CD4-positive, alpha-beta T cell treated with Interleukin-1 beta for 1 hour (primary cell): ENCODE measurements around the gene DRGX.

ENCODE experiments used
- DNase-seq, 2 donors: peaks; one replicate each; pipeline ENCODE4 v3.0.0-alpha.2; 2020 to 2022

DRGX gene

GRCh38 chr10:49334964-49335363 is 60.9 kb downstream of the DRGX start:
- no peak for DNase-seq

DNA sequence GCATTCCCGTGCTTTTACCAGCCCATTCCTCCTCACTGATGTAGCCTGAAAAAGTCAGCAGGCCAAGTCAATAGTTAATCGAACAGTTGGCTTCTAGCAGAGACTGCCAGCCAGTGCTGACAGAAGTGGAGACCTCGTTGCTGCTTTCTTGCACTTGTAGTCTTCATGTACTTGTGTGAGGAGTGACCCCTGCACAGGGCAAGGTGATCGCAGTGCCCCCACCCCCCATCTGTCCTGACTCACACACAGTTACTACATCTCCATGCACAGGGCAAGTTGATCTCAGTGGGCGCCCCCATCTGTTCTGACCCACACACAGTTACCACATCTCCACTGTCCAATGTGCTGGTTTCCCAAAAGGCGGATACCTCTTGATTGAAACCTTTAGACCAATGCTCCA is 62.7 kb downstream of the DRGX start:
- DNase-seq, result no peak

DNA sequence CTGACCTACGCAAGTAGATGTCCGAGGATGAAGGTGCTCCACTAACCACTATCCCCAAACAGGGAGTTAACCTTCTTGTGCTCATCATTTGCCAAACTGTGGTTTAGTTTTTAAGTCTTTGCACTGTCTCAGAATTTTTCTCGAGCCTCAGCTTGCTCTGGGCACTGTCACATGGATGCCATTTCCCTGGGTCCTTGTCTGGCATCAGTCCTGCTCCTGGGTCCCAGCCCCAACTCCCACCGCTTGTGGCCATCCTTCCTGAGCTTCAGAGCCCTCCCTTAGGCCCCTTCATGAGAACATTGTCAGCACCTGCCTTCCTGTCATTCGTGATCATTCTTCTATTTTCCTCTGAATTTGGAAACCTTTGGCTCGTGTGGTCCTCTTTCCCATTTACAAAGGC is 63.1 kb downstream of the DRGX start:
- no peak for DNase-seq

- no peak for DNase-seq
Measured at GRCh38 chr10:49332333-49332732, 63.6 kb downstream of the DRGX start.

GRCh38 chr10:49331431-49331830 is 64.5 kb downstream of the DRGX start:
- no peak for DNase-seq

GRCh38 chr10:49330127-49330665 is 65.7 kb downstream of the DRGX start:
- no peak for DNase-seq

- no peak for DNase-seq
Measured at GRCh38 chr10:49329146-49329505, 66.8 kb downstream of the DRGX start.

DNA sequence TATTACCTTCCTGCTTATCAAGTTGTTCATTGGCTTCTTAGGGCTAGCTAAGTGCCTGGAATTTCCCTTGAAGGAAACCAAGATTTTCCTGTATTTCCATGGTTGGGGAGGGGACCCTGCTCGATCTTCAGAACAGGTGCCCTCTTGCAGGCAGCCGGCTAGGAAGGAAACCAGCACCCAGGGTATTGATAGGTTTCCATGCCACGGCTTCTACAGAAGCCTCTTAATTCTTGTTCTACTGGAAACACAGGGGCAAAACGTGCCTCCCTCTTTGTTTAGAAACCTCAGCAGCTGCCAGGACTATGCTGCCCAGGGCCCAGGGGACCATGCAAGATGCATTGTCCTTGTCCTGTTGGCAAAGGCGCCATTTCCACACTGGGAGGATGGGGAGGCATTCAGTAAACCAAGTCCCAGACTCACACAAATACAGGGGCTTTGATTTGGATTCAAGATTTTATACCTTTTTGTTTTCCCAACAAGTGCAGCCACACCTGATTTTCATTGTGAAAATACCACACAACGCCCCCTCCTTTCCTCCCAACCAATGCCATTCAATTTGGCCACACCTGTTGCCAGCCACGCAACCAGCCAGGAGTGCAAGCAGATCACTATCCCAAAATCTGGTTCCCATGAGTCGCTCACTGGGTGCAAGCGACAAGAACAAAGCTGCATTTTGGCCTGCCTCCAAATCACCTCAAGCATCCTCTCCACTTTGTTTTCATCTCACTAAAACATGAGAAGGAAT is 67.3 kb downstream of the DRGX start:
- DNase-seq, result no peak

DNA sequence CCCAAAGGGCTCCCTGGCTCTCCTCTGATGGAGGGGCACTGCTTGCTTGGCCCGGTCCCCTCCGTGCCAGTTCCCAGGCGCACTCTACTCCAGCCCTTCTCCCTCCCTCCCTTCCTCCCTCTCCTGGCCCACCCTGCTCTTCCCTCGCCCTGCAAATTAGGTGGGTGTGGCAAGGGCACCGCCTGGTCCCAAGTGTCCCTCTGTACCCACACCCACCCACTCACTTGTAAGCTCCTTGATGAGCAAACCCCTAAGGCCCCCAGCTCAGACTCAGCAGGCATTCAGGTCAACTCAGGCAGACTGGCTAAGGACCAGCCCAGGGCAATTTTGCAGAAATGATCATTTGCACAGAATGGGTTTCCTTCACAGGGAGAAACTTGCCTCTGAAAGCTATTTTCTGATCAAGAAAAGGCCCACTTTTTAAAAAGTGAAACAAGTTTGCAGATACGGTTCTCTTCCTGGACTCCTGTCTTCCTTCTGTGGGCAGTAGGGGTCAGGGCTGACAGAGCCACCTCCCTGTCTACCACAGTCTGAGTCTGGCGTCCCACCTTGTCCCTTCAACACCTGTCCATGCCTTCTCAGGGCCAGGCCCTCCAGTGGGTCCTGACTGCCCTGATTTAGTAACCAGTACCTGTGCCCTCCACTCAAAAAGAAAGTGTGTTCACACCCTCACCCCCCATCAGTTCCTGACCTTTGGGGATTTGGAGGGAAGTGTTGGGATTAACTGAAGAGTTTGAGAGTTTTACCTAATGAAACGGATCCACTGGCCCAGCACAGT is 68.7 kb downstream of the DRGX start:
- no peak for DNase-seq

- no peak for DNase-seq
Measured at GRCh38 chr10:49325916-49326783, 69.7 kb downstream of the DRGX start.

DNA sequence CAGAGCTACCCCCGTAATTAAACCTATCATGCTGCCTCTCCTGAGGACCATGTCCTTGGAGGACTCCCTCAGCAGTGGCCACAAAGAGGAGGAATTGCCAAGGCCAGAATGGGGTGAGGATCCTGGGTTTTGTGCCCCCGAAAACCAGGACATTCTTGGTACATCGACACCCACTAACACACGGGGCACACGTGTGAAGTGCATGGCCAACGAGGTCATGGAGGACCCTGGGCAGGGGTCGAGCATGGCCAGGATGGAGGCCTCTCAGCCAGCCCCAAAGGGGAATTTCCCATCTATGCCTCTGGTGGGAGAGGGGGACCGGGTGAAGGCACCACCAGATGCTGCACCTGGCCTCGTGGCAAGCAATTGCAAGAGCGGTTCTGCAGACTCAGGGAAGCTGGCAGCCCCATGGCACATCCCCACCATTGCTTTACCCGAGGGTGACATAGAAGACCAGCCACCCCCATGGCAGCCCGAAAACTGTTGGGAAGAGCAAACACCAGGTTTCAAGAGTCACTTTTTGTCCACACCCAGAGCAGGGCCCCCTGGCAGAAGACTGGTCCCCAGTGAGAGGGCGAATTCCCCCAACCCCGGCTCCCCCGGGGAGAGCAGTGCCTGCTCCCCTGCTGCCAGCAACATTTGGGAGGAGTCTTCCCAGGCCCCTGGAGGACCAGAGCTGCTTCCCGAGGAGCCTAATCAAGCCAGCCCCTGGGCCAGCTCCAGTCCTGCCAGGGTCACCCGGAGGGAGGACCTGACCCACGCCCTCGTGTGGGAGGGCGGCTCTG is 70.6 kb downstream of the DRGX start:
- no peak for DNase-seq

DNA sequence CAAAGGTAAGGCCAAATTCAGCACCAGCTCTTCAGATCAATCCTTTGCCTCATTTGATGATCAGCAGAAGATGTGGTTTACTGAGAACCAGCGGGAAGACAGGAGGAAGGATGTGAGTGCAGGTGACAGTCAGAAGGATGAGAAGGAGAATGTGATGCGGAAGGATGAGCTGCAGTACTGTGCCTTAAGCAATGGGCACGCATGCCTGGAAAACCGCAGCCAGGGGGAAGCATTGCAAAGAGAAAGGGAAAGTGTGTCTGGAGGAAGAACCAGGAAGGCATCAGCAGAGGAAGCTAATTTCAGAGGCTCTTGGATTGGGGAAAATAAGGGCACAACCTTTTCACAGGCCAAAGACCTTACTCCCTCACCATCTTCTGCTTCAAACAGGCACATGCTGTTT is 71.2 kb downstream of the DRGX start:
- no peak for DNase-seq

GRCh38 chr10:49323896-49324270 is 72.0 kb downstream of the DRGX start:
- DNase-seq, result no peak

GRCh38 chr10:49323171-49323895 is 72.6 kb downstream of the DRGX start:
- no peak for DNase-seq

DNA sequence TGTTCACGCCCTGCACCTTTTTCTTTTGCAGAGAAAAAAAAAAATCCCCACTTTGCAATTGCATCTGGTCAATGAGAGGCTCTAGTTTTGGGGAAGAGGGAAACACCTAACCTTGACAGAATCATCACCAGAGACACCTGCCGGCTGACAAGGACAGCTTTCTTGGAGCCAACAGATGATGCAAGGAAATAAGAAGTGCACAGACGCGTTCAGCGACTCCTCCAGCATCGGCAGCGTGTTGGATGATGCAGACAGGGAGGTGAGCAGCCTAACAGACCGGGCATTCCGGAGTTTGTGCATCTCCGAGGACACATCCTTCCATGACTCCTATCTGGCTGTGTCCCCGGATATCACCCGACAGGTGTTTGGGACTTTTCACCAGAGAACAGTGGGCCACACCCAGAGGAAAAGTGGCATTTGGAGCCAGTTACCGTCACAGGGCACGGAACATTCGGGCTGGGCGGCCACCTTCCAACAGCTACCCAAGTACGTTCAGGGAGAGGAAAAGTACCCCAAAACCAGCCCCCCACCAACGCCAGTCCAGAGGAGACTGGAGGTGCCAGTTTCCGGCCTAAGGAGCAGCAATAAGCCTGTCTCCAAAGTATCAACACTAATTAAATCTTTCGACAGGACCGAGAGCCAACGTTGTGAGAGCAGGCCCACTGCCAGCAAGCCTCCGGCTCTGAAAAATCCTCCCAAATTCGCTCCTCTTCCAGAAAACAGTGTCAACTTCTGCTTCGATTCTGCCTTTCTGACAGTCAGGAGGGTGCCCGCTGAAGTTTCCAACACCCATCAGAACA is 73.3 kb downstream of the DRGX start:
- DNase-seq, result no peak

DNA sequence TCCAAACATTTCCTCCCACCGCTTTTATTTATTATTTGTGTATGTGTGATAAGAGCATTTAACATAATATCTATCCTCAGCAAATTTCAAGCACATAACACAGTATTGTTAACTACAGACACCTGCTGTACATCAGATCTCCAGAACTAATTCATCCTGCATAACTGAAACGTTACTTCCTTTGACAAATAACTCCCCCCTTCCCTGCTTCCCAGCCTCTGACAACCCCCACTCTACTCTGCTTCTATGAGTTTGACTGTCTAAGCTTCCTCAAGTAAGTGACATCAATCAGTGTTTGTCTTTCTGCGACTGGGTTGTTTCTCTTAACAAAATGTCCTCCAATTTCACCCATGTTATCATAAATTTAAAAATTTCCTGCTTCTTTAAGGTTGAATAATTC is 74.9 kb downstream of the DRGX start:
- no peak for DNase-seq

DNA sequence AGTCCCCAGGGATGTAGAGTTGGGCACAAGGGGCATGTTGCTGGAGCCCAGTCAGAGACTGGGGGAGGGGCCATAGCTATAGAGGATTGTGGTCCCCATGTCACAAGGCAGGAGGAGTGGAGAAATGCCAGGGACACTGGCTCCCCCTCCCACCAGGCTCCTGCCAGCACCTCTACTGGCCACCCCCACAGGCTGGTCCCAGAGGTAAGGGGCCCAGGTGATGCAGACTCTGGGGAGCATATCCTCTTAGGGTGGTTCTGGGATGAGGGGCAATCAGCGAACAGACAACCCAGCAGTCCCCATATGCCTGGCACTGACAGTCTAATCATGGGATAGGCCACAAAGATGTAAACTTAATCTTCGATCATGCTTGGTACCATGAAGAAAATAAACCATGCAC is 75.7 kb downstream of the DRGX start:
- DNase-seq, result no peak

- DNase-seq, result no peak
Measured at GRCh38 chr10:49319206-49319605, 76.7 kb downstream of the DRGX start.

GRCh38 chr10:49318755-49319154 is 77.1 kb downstream of the DRGX start:
- DNase-seq, result no peak

GRCh38 chr10:49318028-49318427 is 77.9 kb downstream of the DRGX start:
- DNase-seq, result no peak

DNA sequence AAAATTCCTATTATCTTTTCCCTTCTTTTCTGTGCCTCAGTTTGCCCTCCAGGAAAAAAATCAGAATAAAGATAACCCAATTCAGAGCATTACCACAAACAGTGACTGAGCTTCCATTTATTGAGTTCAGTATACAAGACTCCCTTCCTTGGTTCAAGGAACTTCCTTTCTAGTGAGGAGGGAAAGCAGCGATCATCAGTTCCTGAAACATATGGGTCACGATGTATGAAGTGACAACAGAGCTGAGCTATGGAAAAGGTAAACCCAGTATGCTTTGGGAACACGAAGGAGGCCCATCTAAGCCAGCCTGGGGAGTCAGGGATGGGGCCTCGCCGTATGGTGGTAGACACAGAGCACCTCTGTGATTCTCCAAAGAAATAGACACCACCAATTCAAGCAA is 81.1 kb downstream of the DRGX start:
- no peak for DNase-seq
